GM10266 (cell line): ENCODE measurements around the gene ATP5PB.
A peak's percentile ranks its signal among the peaks of the same experiment; 100 is the strongest.

Experiments used
- DNase-seq: peaks from one replicate; pipeline ENCODE4 v3.0.0; 2012; ENCODE audit errors: extremely low spot score
- CTCF ChIP-seq: IDR thresholded peaks from 2 replicates; pipeline ENCODE4 v1.5.1; 2012; ENCODE audit warnings: mild to moderate bottlenecking, low read depth; ENCODE audit not compliant: control insufficient read depth, insufficient read depth; ENCODE audit errors: missing control alignments

Gene ATP5PB

GRCh38 chr1:111496398-111496797, 47.1 kb downstream of the ATP5PB start:
- no peak for TF ChIP-seq CTCF
- DNase-seq: no peak

DNA sequence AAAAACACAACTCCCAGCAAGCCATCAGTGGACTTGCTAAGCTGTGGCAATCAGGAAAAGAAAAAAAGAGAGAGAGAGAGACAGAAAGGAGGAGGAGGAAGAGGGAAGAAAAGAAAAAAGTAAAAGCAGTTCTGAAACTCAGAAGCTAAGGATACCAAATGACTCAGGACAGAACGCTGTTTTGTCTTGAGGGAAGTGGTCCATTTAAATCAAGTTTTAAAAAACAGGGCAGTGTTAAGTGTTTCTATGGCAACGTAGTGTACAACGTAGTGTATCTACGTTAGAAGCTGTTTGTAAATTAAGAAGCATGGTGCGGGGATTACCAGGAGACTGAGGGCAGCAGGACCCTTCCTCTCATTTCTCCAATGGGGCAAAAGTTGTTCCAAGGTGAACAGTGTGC, 48.3 kb downstream of the ATP5PB start:
- TF ChIP-seq CTCF: no peak
- DNase-seq: no peak

DNA sequence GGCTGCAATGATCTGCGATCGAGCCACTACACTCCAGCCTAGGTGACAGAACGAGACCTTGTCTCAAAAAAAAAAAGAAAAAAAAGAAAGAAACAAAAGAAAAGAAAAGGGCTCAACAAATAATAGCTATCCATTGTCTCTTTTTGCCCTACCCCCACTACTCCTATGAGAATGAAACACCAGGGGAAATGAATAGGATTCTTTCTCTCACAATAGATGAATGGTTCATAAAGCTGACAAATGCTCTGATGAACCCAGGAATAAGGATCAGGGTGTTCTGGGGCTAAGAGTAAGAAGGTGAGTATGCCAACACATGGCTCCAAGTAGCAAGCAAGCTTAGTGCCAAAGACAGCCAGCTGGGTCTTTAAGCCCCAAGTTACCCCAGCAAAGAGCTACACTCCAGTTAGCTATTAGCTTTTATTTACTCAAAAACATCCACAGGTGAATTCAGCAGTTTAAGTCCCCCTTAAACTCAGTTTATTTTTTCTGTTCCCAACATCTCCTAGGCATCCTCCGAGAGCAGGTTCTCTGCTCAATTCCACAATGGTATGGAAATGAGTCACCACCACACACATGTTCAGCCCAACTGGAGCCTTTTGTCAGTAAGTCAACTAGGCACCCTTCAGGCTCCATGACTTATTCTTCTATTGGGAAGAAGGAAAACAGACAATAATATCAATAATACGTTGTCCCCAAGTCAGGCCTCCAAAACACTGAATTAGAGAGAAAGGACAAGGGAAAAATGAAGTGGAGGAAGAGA, 49.9 kb downstream of the ATP5PB start:
- TF ChIP-seq CTCF: no peak
- DNase-seq: no peak

GRCh38 chr1:111501645-111502044, 52.4 kb downstream of the ATP5PB start:
- no peak for TF ChIP-seq CTCF

DNA sequence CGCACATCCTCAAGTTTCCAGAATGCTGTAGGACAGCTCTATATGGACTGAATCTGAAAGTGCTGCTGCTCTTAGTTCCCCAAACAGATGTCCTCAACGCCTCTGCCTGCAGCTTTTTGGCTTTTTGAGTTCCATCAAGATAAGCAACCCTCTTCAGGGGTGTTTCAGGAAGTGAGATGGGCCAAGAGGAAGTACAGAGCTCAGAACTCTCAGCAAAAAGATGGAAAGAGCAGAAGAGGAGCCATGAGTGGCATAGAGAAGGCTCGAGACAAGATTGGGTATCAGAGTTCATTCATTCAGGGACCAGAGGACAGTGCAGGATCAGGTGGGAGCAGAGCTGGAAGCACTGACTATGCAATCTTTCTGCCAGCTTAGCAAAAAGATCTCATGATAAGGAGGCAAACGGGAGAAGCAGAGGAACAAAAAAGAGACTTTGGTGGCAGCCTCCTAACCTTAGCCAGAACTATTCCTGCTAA, 54.4 kb downstream of the ATP5PB start, which contains the start of the genes ADORA3 and TMIGD3:
TSS of gene ADORA3 (minus strand) at position 49 of the 476 bp plus-strand sequence. CDS start 279 bp downstream, outside the sequence.
TSS of gene TMIGD3 (minus strand) at position 49 of the 476 bp plus-strand sequence. CDS start 279 bp downstream, outside the sequence.
- DNase-seq: no peak
- TF ChIP-seq CTCF: no peak

More at GRCh38 chr1:111501645-111502044, 52.4 kb downstream of the ATP5PB start:
- no peak for DNase-seq

DNA sequence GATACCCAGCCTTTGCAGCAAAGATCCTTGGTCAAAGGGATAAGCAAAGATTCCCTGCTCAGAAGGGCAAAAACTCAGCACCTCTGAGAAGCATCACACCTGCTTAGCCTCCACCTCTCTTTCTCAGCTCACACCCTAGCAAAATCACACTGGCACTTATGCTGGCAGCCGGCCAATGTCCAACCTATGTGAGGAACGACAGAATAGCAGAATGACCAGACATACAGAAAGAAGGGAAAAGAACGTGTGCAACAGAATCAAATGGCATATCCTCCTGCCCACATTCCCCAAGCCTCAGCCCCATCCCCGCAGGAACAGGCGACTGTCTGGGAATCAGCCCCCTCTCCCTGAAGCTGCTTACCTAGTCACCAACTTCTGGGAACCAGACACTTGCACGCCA, 54.8 kb downstream of the ATP5PB start:
- TF ChIP-seq CTCF: no peak
- DNase-seq: no peak

DNA sequence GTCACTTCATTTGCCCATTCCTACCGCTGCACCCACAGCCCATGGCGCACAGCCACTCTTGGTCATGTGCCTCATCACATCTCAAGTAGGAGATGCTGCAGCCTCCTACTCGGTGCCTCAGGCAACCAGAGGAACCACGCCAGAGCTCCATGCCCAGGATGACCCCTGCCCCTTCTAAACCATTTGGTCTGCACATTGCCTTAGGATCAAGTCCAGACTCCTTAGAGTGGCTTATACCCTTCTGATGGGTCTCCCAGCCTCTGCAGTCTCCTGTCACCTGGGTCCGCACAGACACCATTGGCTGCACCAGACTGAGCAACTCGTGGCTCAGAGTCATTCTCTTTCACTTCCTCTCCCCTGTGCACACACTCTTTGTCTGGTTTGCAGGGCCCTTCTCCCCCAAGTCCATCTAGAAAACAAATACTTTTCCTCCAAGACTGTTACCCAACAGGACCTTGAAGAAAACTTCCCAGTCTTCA, 56.4 kb downstream of the ATP5PB start:
- no peak for TF ChIP-seq CTCF
- DNase-seq: peak; percentile 61
